NCI-H774 (cell line): ENCODE measurements around the gene FER.
"Not testable (repeated sequence)": the region's sequence is repeated elsewhere in the genome, so short reads cannot be mapped to it uniquely, and the experiment has no call there.

Experiments used
- DNase-seq: peaks from one replicate; lab custom pipeline; 2025; lab: John Stamatoyannopoulos, UW

Gene FER

GRCh38 chr5:109035436-109035835 lies 287.7 kb downstream of the FER start:
- DNase-seq = no peak

DNA sequence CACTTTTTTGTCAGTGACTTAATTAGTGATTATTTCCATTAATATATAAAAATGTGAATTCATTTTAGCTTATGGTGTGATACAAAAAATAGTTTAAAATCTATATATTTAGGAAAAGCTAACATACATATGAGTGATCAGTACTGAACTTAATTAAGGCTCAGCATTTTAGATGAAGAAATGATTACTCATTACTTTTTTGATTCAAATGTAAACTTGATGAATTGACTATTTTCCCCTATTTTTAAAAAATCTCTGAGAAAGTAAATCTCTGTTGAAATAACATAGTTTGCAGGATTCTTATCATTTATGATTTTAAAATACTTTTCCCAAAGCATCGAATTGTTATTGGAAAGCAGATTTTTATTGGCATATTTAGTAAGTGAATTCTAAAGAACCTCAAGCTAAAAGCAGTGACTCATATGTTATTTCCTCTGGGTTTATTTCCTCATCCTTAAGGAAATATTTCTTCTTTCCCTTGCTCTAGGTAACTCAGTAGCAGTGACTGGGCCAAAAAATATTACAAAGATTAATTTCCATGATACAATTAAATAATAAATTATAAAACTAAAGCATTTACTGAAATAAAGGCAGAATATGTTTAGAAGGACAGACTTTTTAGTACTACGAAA lies 290.6 kb downstream of the FER start:
- no peak for DNase-seq

DNA sequence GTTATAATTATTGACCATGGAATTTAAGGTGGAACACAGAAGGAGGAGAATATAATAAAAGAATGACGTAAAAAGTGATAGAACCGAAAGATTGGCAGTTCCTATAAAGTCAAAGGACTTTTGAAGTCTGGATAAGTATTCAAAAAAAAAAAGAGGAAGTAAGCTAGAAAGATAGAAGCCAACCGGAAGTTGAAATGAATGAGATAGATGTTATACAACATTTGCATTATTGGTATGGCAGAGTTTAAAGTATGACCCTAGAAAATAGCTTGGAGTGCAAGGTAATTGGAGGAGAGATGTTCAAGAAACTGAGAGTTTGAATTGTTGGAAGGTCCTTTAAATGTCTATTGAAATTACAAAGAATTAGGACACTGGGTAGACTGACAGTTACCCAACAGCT lies 293.6 kb downstream of the FER start:
- no peak for DNase-seq

DNA sequence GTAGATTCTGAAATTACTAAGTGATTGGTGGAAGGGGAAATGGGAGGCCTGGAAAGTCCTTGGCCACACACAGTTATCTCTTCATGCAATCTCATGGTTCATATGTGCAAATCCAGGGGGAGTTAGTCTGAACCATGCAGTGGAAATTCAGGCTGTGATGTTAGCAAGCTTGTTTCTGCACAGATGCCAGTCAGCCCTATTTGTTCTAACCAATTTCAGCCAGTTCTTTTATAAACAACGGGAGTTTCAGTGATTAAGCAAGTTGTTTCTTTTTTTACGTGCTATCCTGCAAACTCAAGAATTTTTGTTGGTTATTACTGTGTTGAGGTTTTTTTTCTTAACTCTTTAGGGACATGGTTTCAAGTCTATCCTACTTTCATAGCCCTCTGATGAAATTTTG lies 298.0 kb downstream of the FER start:
- no peak for DNase-seq

GRCh38 chr5:109049565-109049964 lies 301.9 kb downstream of the FER start:
- no peak for DNase-seq

DNA sequence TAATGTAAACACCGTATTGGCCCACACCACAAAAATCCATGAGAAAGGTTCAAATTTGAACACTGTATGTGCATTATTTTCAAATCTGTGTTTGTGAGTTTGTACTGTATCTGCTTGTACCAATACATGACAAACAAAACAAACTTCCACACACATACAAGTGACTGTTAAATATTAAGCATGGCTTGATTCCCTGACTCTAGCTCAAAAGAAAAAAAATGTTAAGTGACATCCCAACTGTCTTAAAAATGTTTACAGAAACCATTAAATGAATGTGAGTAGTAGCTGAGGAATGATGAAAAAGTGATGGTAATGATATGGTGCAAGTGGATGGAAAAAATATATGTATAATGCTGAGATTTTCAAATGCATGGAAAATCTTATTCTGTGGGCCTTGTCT lies 302.6 kb downstream of the FER start:
- DNase-seq = not testable (repeated sequence)

DNA sequence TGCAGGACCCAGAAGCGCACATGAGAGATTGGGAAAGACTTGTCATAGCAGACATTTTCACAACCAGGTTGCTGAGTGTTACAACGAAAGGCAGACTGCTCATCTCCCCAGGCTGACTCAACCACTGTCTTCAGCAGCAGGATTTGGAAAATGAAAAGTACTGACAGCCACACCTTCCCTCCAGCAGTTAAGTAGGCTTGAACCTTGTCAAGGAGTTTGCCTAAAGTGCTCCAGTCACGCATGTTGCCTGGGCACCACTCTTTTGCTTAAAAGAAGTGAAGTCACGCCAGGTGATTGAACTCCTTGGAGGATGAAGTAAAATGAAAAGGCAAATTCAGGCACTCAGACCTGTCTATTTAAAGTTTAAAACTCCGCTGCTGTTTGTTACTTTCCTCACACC lies 304.5 kb downstream of the FER start:
- DNase-seq = not testable (repeated sequence)

GRCh38 chr5:109053995-109054417 lies 306.3 kb downstream of the FER start:
- no peak for DNase-seq

- DNase-seq = no peak
Observed at GRCh38 chr5:109060378-109061025, 312.8 kb downstream of the FER start.

DNA sequence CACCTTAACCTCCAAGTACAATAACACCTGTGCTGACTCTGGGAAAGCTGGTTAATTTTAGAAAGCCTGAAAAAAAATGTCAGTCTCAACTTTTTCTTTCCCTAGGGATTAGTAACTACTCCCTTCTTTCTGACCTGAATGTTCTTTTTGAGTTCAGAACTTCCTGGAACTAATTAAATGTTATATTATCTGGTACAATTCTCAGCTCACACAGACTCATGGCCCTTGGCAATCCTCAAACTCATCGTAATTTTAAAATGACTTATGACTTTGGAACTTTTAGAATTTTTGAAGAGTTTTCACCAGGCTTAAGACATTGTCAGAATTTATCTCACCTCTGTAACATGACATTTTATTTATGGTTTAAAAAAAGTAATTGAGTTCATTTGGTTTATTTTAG lies 315.0 kb downstream of the FER start:
- DNase-seq = no peak

GRCh38 chr5:109063223-109063622 lies 315.5 kb downstream of the FER start:
- no peak for DNase-seq

GRCh38 chr5:109076741-109077140 lies 329.0 kb downstream of the FER start:
- no peak for DNase-seq

DNA sequence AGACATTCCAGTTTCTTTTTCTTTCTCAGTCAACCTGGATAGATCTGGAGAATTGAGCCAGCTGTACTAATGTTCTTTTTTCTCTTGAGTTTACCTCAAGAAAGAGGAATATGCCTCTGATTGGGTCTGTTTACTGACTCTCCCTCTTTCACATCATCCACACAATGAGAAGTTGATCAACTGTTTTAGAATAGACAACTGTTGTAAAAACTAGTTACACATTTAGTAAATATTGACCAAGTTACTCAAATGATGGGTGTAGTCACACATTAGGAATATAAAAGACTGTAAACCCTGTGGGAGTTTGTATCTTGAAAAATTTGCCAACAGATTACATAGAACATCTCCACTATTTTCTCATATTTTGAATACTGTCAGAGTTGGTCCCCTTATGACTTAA lies 330.8 kb downstream of the FER start:
- no peak for DNase-seq

DNA sequence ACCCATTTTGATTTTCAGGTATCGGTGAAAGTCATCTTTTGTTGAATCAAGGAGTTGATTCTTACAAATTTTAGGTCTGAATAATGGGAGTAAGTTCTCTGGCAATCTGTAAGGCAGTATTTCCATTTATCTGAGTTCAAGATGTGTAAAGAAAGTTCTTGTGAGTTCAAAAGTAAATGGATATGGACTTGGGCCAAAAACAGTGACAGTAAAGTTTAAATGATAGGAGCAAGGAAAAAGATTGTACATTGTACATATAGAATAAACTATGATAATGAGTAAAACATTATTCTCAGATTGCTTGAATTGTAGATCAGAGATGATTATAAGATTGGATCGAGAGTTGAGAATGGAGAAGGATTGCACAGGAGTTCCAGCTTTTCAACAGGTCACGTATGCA lies 332.8 kb downstream of the FER start:
- no peak for DNase-seq

DNA sequence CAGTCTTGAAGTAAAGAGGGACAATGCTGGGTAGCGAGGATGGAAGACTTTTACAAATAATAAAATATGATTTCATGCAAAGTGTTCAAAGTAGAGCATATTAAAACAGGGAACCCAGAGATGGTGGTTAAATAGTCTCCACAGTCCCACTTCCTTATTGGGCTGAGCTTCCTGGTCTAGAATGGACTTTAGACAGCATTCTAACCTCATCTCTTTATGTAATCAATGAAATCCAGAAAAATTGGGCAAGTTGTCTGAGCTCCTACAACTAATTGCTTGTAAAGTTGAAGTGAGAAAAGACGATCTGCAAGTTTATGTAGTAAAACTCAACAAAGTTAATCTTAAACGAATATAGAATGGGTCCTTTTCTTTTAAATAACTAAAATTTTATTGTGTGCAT lies 333.2 kb downstream of the FER start:
- DNase-seq = no peak

DNA sequence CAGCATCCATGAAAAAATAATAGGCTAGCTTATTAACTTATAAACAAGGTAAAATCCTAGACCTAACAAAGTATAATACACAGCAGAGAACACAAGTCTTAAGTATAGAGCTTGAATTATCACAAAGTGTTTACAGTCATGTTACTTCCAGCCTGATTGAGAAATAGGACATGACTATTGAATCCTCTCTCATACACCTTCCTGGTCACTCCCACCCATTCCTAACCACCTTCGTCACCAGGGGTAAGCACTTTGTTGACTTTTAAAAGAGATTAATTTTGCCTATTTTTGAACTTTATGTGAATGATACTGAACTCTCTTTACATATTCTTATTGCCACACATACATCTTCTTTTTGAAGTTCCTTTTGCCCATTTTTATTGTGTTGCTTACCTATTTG lies 336.2 kb downstream of the FER start:
- DNase-seq = no peak

DNA sequence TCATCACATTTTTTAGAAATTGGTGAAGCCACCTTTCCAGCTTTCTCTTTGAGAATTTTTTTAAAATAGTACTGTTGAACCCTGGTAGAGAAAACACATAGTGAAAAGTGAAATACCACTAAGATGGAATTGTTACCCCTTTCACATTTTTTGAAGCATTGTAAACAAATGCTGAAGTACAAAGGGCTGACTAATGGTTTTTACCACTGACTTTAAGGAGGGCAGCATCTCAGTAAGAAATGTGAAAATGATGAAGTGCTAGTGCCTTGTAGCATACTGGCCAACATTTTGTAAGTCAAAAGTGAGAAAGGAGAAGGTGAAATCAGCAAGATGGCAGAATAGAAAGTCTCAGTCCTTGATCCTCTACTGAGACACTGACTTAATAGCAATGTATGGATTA lies 341.5 kb downstream of the FER start:
- no peak for DNase-seq

DNA sequence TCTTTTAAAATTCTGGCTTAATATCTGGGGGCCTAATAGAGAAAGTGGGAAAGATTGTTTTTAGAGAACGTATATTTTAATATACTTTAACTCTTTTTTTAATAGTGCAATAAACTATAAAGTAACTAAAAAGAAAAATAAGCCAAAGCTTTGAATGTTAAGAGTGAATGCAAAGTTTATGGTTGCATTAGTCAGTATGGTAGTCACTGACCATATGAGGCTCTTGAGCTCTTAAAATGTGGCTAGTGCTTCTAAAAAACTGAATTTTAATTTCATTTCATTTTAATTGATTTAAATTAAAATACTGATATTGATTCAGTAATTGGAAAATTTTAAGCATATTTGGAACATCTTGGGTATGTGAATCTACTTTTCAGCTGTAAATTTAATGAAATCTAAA lies 351.4 kb downstream of the FER start:
- no peak for DNase-seq

DNA sequence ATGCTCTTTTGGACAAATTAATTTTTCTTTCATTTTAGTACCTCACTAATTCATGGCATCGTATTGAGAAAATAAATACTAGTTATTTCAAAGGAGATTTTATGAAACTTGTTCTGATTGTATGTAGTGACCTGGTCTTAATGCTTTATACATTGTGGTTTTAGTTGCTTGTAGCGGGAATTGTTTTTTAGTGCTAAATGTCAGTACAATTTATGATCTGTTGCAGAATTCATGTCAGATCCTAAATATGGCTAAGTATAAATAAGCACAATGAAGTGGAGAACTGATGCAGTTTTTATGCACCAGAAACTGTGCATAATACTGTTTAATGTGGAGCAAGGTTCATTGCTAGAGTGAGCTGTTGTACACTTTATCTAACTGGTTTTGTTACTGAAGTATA lies 353.3 kb downstream of the FER start:
- no peak for DNase-seq

DNA sequence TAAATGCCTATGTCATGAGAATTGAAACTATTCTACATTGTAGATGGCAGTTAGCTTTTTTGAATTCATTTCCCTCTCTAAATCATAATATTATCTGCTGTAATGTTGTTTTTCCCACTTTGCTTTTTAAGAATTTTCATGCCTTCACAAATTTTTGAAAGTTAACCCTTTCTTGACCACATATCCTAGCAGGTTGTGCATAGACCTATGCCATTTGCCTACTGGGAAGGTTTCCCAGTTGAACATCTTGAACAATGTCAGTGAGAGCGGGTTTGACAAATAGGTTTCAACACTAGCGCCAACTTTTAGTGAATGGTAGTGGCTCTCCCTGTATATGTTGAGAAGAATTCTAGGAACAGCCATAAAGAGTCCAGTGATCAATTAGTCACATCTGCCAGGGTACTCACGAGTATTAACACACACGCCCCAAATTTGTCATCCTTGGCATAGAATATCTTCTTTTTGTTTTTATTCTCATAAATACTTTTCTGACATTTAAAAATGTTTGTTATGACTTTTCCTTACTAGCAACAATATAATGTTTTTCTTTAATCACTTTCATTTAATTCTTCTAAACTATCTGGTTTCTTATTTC lies 354.5 kb downstream of the FER start:
- DNase-seq = no peak

DNA sequence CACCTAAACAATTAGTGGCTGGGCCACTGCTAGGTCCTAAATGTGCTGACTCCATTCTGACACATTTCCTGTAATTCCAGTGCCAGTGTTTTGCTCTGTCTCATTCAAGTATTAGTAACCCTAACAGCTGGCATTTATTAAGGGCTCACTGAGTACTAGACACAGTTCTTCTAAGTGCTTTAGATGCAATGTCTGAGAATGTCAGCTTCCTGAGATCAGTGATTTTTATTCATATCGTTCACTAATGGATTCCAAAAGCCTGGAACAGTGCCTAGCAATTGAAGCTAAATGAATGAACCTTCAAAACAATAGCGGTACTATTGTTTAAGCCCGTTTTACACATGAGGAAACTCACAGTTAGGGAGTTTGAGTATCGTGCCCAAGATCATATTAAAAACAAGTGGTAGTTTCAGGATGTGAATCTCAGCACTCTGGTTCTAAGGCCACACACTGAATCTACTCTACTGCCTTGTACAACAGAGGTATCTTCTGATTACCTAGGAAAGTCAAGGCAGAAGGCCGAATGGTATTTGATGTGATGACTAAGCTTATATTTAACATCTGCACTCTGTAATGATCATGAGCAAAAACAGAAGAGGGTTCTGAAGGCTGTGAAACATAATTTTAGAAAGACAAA lies 358.1 kb downstream of the FER start:
- DNase-seq = no peak

DNA sequence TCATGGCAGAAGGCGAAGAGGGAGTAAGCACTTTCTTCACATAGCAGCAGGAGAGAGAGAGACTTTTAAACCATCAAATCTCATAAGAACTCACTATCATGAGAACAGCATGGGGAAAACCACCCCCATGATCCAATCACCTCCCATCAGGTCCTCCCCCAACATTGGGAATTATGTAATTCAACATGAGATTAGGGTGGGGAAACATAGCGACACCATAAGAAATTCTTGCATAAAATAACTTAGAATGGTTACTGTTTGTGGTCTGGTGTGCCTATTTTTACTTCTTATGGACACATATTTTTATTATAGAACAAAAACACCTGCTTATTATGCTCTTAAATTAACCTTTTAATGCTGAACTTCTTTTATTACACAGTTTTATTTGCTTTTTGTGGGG lies 364.0 kb downstream of the FER start:
- no peak for DNase-seq

GRCh38 chr5:109113608-109114007 lies 365.9 kb downstream of the FER start:
- DNase-seq = no peak
